HG03565 (cell line): ENCODE measurements around the gene C3orf38.
A peak's percentile ranks its signal among the peaks of the same experiment; 100 is the strongest.
"Not testable (repeated sequence)": the region's sequence is repeated elsewhere in the genome, so short reads cannot be mapped to it uniquely, and the experiment has no call there.

Experiments used
- ATAC-seq: cut with Tn5 transposase; IDR thresholded peaks from one replicate; pipeline ENCODE4 v1.9.1; 2021; ENCODE audit warnings: mild to moderate bottlenecking, moderate library complexity; ENCODE audit not compliant: unreplicated experiment

Gene C3orf38

DNA sequence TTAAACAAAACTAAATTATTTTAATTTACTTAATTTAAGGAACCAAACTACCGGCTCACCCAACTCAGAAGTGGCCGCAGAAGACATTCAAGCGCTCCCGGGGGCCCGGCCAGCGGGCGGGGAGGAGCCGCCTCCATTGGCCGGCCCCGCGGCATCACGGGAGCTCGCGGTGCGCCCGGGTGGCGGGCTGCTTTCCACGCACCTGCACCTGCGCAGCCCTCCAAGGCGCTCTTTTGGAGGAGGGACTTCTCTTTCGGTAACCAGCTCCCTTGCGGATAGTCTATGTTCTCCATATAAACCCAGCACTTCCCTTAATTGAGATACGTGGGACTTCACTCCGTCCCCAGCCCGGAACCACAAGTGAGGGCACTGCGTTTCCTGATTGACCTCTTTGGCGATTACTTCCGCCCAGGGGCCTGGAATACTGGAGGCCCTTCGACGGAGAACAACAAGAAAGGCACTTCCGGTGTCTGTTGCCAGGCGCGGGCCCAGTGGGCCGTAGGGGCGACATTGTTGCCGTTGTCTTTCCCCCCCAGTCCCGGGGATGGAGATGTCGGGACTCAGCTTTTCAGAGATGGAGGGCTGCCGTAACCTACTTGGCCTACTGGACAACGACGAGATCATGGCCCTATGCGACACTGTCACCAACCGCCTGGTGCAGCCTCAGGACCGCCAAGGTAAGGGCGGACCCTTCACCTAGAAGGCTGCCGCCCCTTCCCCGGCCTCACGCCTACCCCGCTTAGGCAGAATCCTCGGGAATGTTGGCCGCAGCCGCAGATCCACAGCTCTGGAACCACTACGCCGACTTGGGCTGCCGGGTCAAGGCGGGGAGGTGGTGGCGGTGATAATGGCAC lies at the start of gene C3orf38:
Gene C3orf38, plus strand, starts transcription at position 451 of the 854 bp plus-strand sequence. Its CDS starts 94 bp downstream, at position 545.
- ATAC-seq = peak; percentile 63

DNA sequence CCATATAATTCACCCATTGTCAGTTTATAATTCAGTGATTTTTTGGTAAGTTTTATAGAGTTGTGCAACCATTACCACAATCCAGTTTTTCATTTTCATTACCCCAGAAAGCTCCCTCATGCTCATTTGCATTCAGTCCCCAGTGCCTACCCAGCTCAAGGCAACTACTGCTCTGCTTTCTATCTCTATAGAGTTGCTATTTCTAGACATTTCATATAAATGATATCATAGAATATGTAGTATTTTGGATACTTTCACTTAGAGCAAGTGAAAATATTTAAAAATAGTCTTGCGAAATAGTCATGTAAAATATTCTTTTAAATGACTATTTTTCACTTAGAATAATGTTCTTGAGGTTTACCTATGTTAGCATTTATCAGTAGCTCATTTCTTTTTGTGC lies 48.6 kb upstream of the C3orf38 start:
- ATAC-seq = peak; percentile 77

- ATAC-seq = no peak
These were observed 44.4 kb upstream of the C3orf38 start for GRCh38 chr3:88105325-88105724.

GRCh38 chr3:88112289-88112688 lies 37.5 kb upstream of the C3orf38 start:
- peak; percentile 30 for ATAC-seq

- peak; percentile 86 for ATAC-seq
These were observed 36.2 kb upstream of the C3orf38 start for GRCh38 chr3:88113311-88114162.

- ATAC-seq = no peak
These were observed 34.7 kb upstream of the C3orf38 start for GRCh38 chr3:88114878-88115549.

GRCh38 chr3:88117683-88118082 lies 32.1 kb upstream of the C3orf38 start:
- no peak for ATAC-seq

- ATAC-seq = not testable (repeated sequence)
These were observed 31.2 kb upstream of the C3orf38 start for GRCh38 chr3:88118603-88119002.

DNA sequence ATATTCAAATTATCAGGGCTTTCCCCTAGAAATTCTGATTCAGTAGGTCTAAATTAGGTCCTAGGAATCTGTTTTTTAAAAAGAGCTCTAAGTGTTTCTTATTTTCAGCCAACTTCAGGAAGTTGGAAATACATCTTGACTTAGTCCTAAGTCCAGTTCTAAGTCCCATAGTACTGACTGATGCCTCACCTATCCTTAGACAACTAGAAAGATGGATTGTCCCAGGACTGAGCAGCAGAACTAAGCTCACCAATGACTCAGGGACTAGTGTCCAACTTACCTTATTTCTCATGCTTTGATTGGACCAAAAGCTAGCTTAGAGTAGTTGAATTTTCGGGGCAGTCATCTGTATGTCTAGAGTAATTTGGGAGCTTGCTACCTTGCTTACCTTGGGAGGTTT lies 26.2 kb upstream of the C3orf38 start:
- no peak for ATAC-seq

DNA sequence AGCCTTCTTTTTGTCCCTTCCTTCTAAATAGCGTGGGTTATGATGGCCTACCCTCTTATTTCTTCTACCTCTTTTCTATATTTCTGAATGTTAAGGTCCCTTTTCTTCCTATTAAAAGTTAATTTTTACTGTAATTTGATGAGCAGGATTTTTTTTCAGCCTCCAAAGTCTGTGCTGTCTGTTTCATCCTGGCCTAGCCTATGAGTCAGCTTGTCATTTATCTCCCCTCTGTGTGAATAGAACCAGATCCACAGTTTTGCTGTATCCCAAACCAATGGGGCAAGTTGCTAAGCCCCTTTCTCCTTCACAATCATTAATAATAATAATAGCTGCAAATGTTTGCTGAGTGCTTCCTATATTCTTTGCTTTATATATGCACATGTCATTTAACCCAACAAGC lies 18.1 kb upstream of the C3orf38 start:
- ATAC-seq = no peak

DNA sequence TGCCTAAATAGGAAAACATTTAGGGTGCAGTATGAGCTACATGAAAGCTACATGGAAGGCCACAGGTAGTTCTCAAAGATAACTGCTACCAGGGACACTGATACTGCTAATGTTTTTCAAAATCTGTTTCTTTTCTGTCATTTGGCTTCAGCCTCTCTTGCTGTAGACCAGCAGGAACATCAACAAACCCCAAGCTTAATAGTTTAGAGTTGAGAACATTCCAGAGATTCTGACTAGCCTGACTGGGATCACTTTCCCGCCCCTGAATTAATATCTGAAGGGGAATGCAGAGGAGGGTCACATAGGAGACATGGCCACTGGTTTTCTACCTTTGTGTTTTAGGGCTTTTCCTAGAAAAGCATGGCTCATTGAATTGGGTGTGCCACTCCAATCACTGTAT lies 16.9 kb upstream of the C3orf38 start:
- ATAC-seq = no peak

GRCh38 chr3:88133711-88134263 lies 16.0 kb upstream of the C3orf38 start:
- ATAC-seq = no peak

DNA sequence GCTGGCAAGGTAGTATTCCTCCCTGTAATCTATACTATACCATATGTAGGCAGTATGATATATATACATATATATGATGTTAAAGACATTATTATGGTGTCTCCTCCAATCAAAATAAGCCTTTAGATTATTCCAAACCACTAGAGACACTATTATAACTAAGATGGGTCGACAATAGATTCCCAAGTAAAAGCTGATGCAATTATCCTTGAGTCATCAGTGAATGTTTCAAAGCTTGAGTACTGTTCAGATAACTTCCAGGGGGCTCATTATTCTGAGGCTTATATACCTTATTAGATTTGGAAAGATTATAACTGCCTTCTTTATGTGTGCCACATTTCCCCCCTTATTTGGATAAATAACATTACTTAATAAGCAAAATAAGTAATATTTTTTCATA lies 11.9 kb upstream of the C3orf38 start:
- no peak for ATAC-seq

DNA sequence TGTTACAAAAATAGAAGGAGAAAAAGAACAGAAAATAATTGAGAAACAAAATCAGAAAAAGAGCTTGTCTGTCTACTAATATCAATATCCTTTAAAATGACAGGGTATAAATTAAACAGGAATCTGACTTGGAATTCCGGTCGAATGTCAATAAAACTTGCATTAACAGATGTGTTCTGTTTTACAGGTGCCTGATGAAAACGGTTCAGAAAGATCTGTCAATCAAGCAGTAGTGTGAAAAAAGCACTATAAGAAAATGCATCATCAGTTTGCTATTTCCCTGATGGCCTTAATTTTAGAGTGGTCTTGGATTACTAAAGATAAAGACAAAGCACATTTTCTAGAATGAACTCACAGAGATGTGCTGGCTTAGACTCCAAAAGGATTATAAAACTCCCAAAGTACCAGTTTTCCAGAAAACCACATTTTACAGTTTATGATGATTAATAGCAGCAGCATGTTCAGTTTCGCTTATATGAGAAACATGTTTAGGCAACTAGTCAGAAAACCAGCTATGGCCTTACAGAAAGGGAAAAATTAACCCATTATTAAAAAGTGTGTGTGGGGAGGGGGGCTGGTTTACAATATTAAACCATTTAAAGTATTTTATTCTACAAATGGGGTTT lies 8.2 kb upstream of the C3orf38 start:
- peak; percentile 6 for ATAC-seq

DNA sequence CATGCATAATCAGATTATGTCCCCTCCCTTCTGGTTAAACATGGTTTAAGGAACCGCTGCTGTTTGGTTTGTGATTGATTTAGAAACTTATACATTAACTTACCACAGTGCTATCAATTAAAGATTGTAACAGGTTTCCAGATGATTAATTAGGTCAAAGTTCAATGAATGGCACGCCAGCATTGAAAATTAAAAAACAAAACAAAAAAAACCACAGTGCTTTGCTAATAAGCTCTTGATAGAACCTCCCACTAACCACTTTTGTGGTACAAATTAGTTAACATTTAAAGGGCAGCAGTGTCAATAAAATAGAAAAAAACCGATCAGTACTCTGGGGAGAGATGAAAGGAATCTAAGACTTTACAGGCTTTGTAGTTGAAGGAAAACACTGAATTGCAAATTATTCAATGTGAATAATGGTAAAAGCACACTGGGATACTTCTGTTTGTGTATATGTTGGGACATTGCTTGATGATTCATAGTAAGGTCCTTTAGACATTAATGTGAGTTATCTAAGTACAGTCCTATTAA lies 7.6 kb upstream of the C3orf38 start:
- ATAC-seq = peak; percentile 52

DNA sequence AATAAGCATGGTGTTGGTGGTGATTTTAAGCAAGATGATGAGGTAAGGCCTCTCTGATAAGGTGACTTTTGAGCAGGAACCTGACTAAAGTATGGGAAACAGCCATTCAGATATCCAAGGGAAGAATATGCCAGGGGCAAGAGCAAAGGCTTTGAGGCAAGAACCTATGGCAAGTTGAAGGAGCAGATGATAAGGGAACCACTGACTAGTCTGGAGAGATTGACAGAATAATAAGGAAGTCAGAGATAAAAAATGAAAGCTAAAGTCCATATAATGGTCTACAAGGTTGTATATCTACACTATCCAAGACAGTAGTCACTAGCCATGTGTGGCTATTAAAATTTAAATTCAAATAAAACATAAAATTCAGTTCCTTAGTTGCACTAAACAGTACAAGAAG lies 2.5 kb upstream of the C3orf38 start:
- ATAC-seq = no peak

DNA sequence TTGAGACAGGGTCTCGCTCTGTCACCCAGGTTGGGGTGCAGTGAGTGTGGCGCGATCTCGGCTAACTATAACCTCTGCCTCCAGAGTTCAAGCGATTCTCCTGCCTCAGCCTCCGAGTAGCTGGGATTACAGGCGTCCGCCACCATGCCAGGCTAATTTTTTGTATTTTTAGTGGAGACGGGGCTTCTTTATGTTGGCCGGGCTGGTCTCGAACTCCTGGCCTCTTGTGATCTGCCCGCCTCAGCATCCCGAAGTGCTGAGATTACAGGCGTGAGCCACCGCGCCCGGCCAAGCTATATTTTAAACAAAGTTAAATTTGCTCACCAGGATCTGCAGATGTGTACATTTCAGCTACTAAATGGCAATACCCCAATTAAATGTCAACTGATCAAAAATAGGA lies 1.1 kb upstream of the C3orf38 start:
- no peak for ATAC-seq

- ATAC-seq = peak; percentile 4
These were observed 654 bp upstream of the C3orf38 start for GRCh38 chr3:88149101-88149508.

DNA sequence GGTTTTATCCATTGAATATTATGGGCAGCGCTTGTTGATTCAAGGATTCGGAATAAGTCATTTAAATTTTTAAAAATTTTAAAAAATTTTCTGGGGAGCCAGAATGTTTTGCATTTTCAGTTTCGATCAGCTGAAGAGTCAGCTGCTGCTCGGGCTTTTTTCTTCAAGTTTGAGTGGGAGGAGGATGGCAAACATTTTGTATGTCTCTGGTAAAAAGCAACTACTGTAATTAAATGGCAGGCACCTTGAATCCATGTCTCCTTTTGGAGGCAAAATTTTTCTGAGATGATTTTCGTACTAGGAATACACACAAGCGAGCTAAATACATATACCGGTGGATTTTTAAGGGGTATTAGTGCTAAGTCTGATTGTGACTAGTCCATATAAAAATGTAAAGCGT lies 612 bp downstream of the C3orf38 start:
- ATAC-seq = no peak

DNA sequence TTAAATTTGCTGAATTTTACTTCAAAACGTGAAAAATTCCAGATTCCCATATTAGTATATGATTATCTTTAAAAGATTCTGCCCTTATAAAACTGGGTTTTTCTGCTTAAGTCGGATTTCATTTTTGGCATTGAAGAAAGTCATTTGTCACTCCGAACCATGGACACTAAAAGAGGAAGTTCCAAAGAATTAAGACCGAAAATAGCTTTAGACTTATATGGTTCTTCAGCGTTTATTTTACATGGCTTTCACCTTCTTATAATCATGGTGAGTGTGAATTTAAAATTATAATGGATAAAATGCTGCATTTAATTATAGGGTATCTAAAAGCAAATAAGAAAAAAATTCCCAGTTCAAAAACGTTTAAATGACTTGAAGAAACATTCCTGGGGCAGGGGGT lies 1.0 kb downstream of the C3orf38 start:
- ATAC-seq = no peak
